ENCODE measurements around the gene SLC6A1. TPM values are rescaled to one million over a fixed set of nuclear protein-coding genes. Genes with fewer than 3 reads are reported as not detected.

The SLC6A1 gene
- total RNA-seq, 1 donor from 2014 or later, result not detected

GRCh38 chr3:11076711-11077110 is 84.2 kb downstream of the SLC6A1 start:
- TF ChIP-seq CTCF (conservative IDR thresholded peaks at IDR 0.05; ENCODE audit: low read depth, low read length), result no peak
- H3K4me3 ChIP-seq (ENCODE audit: low read depth, low read length), result no peak overlapping the region
- DNase-seq (ENCODE audit: low read depth), result no peak

GRCh38 chr3:11077466-11077865 is 84.9 kb downstream of the SLC6A1 start:
- H3K4me3 ChIP-seq (ENCODE audit: low read depth, low read length), result no peak overlapping the region
- TF ChIP-seq CTCF (conservative IDR thresholded peaks at IDR 0.05; ENCODE audit: low read depth, low read length), result no peak
- DNase-seq (ENCODE audit: low read depth), result no peak

- no peak for TF ChIP-seq CTCF (conservative IDR thresholded peaks at IDR 0.05; ENCODE audit: low read depth, low read length)
- H3K4me3 ChIP-seq (ENCODE audit: low read depth, low read length), result no peak overlapping the region
- DNase-seq (ENCODE audit: low read depth), result no peak
Observed at GRCh38 chr3:11078826-11079515, 86.4 kb downstream of the SLC6A1 start.

- no peak for DNase-seq (ENCODE audit: low read depth)
- TF ChIP-seq CTCF (conservative IDR thresholded peaks at IDR 0.05; ENCODE audit: low read depth, low read length), result no peak
- no peak overlapping the region for H3K4me3 ChIP-seq (ENCODE audit: low read depth, low read length)
Observed at GRCh38 chr3:11080492-11080891, 87.9 kb downstream of the SLC6A1 start.

GRCh38 chr3:11084098-11084497 is 91.5 kb downstream of the SLC6A1 start:
- no peak for DNase-seq (ENCODE audit: low read depth)
- no peak overlapping the region for H3K4me3 ChIP-seq (ENCODE audit: low read depth, low read length)
- TF ChIP-seq CTCF (conservative IDR thresholded peaks at IDR 0.05; ENCODE audit: low read depth, low read length), result no peak

- no peak for DNase-seq (ENCODE audit: low read depth)
- H3K4me3 ChIP-seq (ENCODE audit: low read depth, low read length), result no peak overlapping the region
- no peak for TF ChIP-seq CTCF (conservative IDR thresholded peaks at IDR 0.05; ENCODE audit: low read depth, low read length)
Observed at GRCh38 chr3:11084677-11085076, 92.1 kb downstream of the SLC6A1 start.

All from epithelial cell of proximal tubule (primary cell).